ENCODE results near the gene NUP50.

NUP50 gene

DNA sequence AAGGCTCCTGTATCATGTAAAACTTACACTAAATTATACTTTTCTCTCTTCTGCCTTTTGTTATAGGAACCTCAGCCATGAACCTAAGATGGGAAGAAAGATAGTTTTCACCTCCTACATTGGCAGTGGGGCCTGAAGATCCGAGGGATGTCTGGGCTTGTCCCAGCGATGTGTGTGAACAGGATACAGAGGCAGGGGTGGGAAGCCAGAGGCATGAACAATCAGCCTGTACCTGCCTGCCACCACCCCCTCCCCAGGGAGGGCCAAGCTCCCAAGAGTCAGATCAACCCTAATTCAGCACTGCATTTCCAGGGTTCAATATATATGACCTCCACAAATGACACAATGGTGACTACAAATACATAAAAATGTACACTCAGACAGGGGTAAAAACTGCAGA is 67.6 kb downstream of the NUP50 start:
- DNase-seq (ENCODE audit: extremely low read depth, low read depth) = no peak
- no peak for TF ChIP-seq CTCF (IDR thresholded peaks at IDR 0.05; ENCODE audit: low read depth, low read length)

- no peak for TF ChIP-seq CTCF (IDR thresholded peaks at IDR 0.05; ENCODE audit: low read depth, low read length)
- DNase-seq (ENCODE audit: extremely low read depth, low read depth) = no peak
Measured at GRCh38 chr22:45233386-45233785, 69.7 kb downstream of the NUP50 start.

DNA sequence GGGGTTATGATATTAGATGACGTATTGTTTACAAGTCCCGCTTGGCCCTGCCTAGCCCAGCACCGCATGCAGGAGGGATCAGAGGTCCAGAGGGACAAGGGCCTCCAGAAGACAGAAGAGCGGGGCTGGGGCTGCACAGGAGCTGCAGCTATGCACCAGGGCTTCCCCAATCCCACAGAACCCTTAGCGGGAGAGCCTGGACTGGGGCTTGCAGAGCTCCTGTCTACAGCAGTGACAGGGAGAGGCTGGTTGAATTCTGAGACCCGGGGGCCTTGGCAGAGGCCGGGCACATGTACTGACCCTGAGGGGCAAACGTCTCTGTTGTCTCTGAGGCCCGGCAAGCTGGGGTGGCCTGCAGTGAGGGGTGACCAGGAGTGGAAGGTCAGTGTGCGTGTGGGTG is 70.1 kb downstream of the NUP50 start:
- DNase-seq (ENCODE audit: extremely low read depth, low read depth) = no peak
- TF ChIP-seq CTCF (IDR thresholded peaks at IDR 0.05; ENCODE audit: low read depth, low read length) = no peak

- no peak for TF ChIP-seq CTCF (IDR thresholded peaks at IDR 0.05; ENCODE audit: low read depth, low read length)
- DNase-seq (ENCODE audit: extremely low read depth, low read depth) = no peak
Measured at GRCh38 chr22:45235101-45235777, 71.5 kb downstream of the NUP50 start.

GRCh38 chr22:45235851-45236342 is 72.2 kb downstream of the NUP50 start:
- no peak for TF ChIP-seq CTCF (IDR thresholded peaks at IDR 0.05; ENCODE audit: low read depth, low read length)

DNA sequence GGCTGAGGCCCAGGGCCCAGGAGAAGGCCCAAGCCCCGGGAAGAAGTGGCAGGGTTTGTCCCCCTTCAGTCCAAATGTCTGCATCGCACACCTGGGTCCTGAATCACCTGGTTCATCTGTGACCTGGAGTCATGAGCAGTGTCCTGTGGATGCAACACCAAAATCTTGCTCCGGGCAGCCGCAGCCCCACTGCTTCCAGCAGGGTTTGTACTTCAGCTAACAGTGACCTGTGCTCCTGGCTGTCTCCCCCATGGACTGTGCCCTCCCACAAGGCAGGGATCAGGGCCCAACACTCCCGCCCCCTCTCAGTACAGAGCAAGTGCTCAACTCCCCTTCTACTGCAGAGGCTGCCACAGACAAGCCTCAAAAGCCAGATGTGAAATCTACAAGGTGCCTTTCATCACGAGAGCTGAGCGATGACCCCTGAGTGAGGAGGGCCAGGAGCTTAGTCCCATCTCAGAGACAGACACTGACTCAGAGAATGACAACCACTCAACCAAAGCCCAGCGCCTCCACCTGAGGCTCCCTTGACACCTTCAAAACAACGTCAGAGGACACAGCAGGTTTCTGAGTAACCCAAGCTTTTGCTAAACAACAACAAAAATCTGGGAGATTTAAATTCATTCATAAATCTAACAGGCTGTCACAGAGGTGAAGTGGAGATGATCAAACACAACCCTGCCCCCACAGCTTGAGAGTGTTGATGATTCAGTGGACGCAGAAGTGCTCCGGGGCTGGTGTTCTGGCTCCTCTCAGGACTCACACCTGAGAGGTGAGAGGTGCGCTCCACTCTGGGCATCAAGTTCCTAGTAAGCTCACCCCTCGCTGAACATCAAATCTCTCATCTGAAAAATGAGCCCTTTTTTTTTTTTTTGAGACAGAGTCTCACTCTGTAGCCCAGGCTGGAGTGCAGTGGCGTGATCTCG is 73.6 kb downstream of the NUP50 start:
- TF ChIP-seq CTCF (IDR thresholded peaks at IDR 0.05; ENCODE audit: low read depth, low read length) = no peak
- DNase-seq (ENCODE audit: extremely low read depth, low read depth) = no peak

More at GRCh38 chr22:45235851-45236342, 72.2 kb downstream of the NUP50 start:
- no peak for DNase-seq (ENCODE audit: extremely low read depth, low read depth)

Data from AG09319 (cell line).